ENCODE data around the gene TSPAN13. TPM values are rescaled to one million over a fixed set of nuclear protein-coding genes. Genes with fewer than 3 reads are reported as not detected.

Gene TSPAN13
- total and polyA plus RNA-seq, 2 of the 8 experiments (the other 6 are each of a cell fraction or from before 2014, with no cell fraction given) = 15.3 to 28.1 TPM

DNA sequence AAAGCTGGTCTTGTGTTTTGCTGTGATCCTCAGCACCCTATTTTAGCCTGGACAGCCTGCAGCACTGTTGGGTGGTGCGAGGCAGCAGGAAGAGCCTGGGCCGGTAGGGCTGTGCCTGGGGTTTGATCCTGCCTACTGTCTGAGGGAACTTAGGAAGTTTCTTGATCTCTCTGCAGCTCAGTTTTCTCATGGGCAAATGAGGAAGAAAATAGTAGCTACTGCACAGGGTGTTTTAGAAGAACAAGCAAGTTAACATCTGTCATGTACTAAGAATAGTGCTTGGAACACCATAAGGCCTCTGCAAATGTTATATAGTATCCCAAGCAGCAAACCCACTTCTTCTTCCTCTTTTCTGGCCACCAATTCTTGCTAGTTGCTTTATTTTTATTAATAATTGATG, 63.3 kb downstream of the TSPAN13 start (continued):
- TF ChIP-seq RNF2 (IDR thresholded peaks at IDR 0.05; ENCODE audit: borderline replicate concordance, low read depth, low read length, missing control alignments, poor library complexity, severe bottlenecking) (no peak), TAF7 (optimal IDR thresholded peaks at IDR 0.05; ENCODE audit: borderline replicate concordance, low read depth, low read length) (no peak), POU5F1 (IDR thresholded peaks at IDR 0.05; ENCODE audit: low read depth, low read length) (no peak), RFX5 (IDR thresholded peaks at IDR 0.05; ENCODE audit: borderline replicate concordance, low read depth, low read length) (no peak), MAFK (IDR thresholded peaks at IDR 0.05; ENCODE audit: low read depth, low read length) (no peak), KDM1A (IDR thresholded peaks at IDR 0.05; ENCODE audit: borderline replicate concordance, low read length) (no peak), SRF (IDR thresholded peaks at IDR 0.05; ENCODE audit: low read depth, low read length) (no peak), NANOG (IDR thresholded peaks at IDR 0.05; ENCODE audit: insufficient read depth, low read depth, low read length, poor library complexity, severe bottlenecking) (no peak), SUZ12 (IDR thresholded peaks at IDR 0.05; ENCODE audit: low read length) (no peak), CEBPB (IDR thresholded peaks at IDR 0.05; ENCODE audit: low read depth, low read length) (no peak)
- TF ChIP-seq, protein P1, sequence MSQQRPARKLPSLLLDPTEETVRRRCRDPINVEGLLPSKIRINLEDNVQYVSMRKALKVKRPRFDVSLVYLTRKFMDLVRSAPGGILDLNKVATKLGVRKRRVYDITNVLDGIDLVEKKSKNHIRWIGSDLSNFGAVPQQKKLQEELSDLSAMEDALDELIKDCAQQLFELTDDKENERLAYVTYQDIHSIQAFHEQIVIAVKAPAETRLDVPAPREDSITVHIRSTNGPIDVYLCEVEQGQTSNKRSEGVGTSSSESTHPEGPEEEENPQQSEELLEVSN (IDR thresholded peaks at IDR 0.05) = no peak
